GM12873 (cell line): Measurements from ENCODE around the gene CTDSP2.
A peak's percentile ranks its signal among the peaks of the same experiment; 100 is the strongest.

Source experiments
- CTCF ChIP-seq: IDR thresholded peaks from 2 replicates; pipeline ENCODE4 v1.5.1; 2012; ENCODE audit warnings: low read depth, mild to moderate bottlenecking, moderate library complexity, low read length, control low read depth; ENCODE audit not compliant: insufficient read depth; ENCODE audit errors: missing control alignments

Gene CTDSP2

GRCh38 chr12:57781244-57781643 is 65.3 kb downstream of the CTDSP2 start:
- TF ChIP-seq CTCF = no peak

DNA sequence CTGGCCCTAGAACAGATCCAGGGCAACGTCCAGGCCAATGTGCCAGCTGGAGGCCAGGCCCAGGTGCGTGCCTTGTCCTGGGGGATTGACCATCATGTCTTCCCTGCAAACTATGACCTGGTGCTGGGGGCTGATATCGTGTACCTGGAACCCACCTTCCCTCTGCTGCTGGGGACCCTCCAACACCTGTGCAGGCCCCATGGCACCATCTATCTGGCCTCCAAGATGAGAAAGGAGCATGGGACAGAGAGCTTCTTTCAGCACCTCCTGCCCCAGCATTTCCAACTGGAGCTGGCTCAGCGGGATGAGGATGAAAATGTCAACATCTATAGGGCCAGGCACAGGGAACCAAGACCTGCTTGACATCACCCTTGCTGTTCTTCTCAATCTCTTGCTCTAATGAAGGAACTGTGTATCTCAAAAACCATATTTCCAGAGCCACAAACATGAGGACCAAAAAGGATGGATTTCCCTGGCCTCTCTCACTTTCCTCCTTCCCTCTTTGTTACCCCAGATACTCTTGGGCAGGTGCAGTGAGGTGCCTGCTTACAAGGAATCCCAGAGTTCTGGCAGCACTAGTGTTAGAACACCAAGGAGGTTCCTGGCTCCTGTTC is 66.1 kb downstream of the CTDSP2 start:
- TF ChIP-seq CTCF = no peak

- TF ChIP-seq CTCF = no peak
Observed at GRCh38 chr12:57779736-57780135, 66.8 kb downstream of the CTDSP2 start.

- no peak for TF ChIP-seq CTCF
Observed at GRCh38 chr12:57777911-57778310, 68.6 kb downstream of the CTDSP2 start.

GRCh38 chr12:57777367-57777766 is 69.2 kb downstream of the CTDSP2 start:
- no peak for TF ChIP-seq CTCF

DNA sequence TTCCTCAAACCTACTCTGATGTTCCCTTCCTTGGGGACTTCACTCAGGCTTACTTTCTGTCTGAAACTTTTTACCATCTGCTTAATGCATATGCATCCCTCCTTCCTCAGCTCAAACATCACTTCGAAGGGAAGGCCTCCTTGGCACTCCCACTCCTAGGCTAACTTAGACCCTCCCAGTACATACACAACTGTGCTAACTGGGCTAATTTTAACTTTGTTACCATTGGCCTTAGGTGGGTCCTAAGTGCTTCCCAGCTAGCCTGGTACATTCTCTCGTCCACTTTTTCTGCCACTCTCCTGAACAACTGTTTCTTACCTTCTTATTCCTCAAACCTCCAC is 70.3 kb downstream of the CTDSP2 start:
- TF ChIP-seq CTCF = no peak

GRCh38 chr12:57775563-57776246 is 70.8 kb downstream of the CTDSP2 start:
- peak; percentile 32 for TF ChIP-seq CTCF
